Sigmoid colon (tissue), 7 donors: ENCODE measurements around the gene RFFL. TPM values are rescaled to one million over a fixed set of nuclear protein-coding genes. Genes with fewer than 3 reads are reported as not detected.
"Not testable (repeated sequence)": the region's sequence is repeated elsewhere in the genome, so short reads cannot be mapped to it uniquely, and the experiment has no call there.

Experiments
- DNase-seq: peaks from one replicate; pipeline ENCODE4 v3.0.0-alpha.2; 2019
- H3K27ac ChIP-seq, 4 donors: fragments of 200-600 bp; sonication (generic); one replicate each; pipeline ENCODE4 v1.5.1; 2016 to 2019; ENCODE audit warnings: mild to moderate bottlenecking in 1 of 4
- H3K27me3 ChIP-seq, 3 donors: fragments of 200-600 bp; sonication (generic); one replicate each; pipeline ENCODE4 v1.5.1; 2019; ENCODE audit warnings: mild to moderate bottlenecking in 1 of 3
- H3K36me3 ChIP-seq, 4 donors: fragments of 200-600 bp; sonication (generic); one replicate each; pipeline ENCODE4 v1.5.1; 2016 to 2019
- H3K4me1 ChIP-seq, 4 donors: fragments of 200-600 bp; sonication (generic); one replicate each; pipeline ENCODE4 v1.5.1; 2017 to 2019
- H3K4me3 ChIP-seq, 4 donors: fragments of 200-600 bp; sonication (generic); one replicate each; pipeline ENCODE4 v1.5.1; 2017 to 2019; ENCODE audit warnings: mild to moderate bottlenecking in 2 of 4, moderate library complexity in 1 of 4
- H3K9me3 ChIP-seq, 4 donors: fragments of 200-600 bp in 3 of 4; sonication (generic) in 3 of 4; one replicate each; pipeline versions ENCODE4 v1.5.1 to v1.6.1; 2013 to 2019
- CTCF ChIP-seq, 4 experiments: fragments of 450-650 bp in 3 of 4; fragments of 200-600 bp in 1 of 4; IDR thresholded peaks; one replicate each; pipeline ENCODE4 v1.5.1; 2016 to 2019; ENCODE audit warnings: antibody characterized with exemption in 4 of 4, mild to moderate bottlenecking in 3 of 4, moderate library complexity in 2 of 4
- EP300 ChIP-seq, 4 donors: sonication (generic); formaldehyde crosslinking; IDR thresholded peaks; one replicate each; pipeline ENCODE4 v1.6.1; 2017; ENCODE audit warnings: antibody characterized with exemption in 4 of 4
- POLR2A ChIP-seq, 2 donors: fragments of 450-650 bp; IDR thresholded peaks; one replicate each; pipeline ENCODE4 v1.6.1; 2016; ENCODE audit warnings: antibody characterized with exemption in 2 of 2, mild to moderate bottlenecking in 2 of 2, moderate library complexity in 2 of 2
- POLR2AphosphoS5 ChIP-seq, 4 donors: sonication (generic); formaldehyde crosslinking; IDR thresholded peaks; one replicate each; pipeline ENCODE4 v1.6.1; 2017; ENCODE audit warnings: antibody characterized with exemption in 4 of 4
- WGBS, 2 donors: extraction: QIAGEN DNeasy Blood & Tissue Kit; methylation state at CpG; one replicate each; pipeline ENCODE4 v1.1.7; 2013; 5-methylcytosine and 5-hydroxymethylcytosine counted together
- intact Hi-C: fragments of 100-400 bp; cut with DNase I; formaldehyde crosslinking; loops from one replicate; pipeline ENCODE4 v1.15.1; 2023
- polyA plus RNA-seq, 3 donors: library from polyadenylated mRNA; stranded (reverse); fragments of 200-250 nt; gene quantifications; one replicate each; pipeline ENCODE4 v1.2.3, GENCODE V29; 2013
- total RNA-seq, 4 donors: library from RNA; depleted of rRNA; stranded (reverse); fragments of >200 nt; gene quantifications; one replicate each; pipeline ENCODE4 v1.1.0, GENCODE V29; 2016
- donor health status: healthy with polysubstance abuse.
- donor health status: Bipolar disorder and iron deficiency.
- donor health status: healthy.

The RFFL gene
- total and polyA plus RNA-seq, 7 donors, result 15.0 to 29.4 (median 22.9) TPM

GRCh38 chr17:35002876-35003551 lies 60.5 kb downstream of the RFFL start:
- DNase-seq, result peak; percentile 89
- Histone ChIP-seq H3K4me3 (no peak overlapping the region), H3K36me3 (peaks cover 0 to 54% (median 14%) of the 10 kb centered on the region in 4 donors), H3K27me3 (no peaks in the 10 kb centered on the region), H3K9me3 (no peaks in the 10 kb centered on the region), H3K4me1 (peaks cover 0 to 59% (median 45%) of the 10 kb centered on the region in 4 donors), H3K27ac (peak overlapping the region; percentile 53 to 92 (median 82))
- intact Hi-C loops, result loop anchor here (1.0 kb wide), 1 partner anchor 19 kb away; no protein-coding TSS in a partner anchor
- no peak for TF ChIP-seq CTCF (IDR thresholded peaks at IDR 0.05)
- TF ChIP-seq EP300 (IDR thresholded peaks at IDR 0.05), result peak in 1 of 4 donors; percentile 3
- no peak for TF ChIP-seq POLR2A (IDR thresholded peaks at IDR 0.05)
- TF ChIP-seq POLR2AphosphoS5 (IDR thresholded peaks at IDR 0.05), result peak; percentile 10 to 68 (median 64)
- 89% methylated on average over 15 of the region's 15 CpGs for WGBS, 2 donors

DNA sequence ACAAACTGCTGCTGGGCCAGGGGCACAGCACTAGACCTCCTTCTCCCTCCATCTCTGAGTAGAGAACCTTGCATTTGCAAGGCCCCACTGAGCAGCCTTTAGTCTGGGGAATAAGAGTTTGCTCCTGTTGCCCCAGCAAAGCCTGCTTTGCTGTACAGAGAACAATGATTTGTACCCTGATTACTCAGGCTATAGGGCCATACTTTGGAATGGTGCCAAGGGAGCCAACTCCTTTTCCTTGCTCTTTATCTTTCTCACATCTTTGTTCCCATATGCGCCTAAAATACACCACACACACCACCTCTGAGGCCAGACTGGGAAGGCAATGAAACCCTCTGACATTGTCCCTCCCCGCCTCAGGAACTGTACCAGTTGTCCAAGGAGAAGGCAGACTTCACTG lies 62.0 kb downstream of the RFFL start:
- no peak for DNase-seq
- Histone ChIP-seq H3K27ac (peak overlapping the region; percentile 53 to 92 (median 82)), H3K9me3 (no peaks in the 10 kb centered on the region), H3K27me3 (no peaks in the 10 kb centered on the region), H3K4me3 (no peak overlapping the region), H3K4me1 (peaks cover 0 to 73% (median 59%) of the 10 kb centered on the region in 4 donors), H3K36me3 (peaks cover 0 to 51% (median 12%) of the 10 kb centered on the region in 4 donors)
- WGBS, 2 donors, result 62 to 84% methylated on average over 2 of the region's 2 CpGs
- no peak for TF ChIP-seq CTCF (IDR thresholded peaks at IDR 0.05)
- no peak for TF ChIP-seq POLR2AphosphoS5 (IDR thresholded peaks at IDR 0.05)
- no peak for TF ChIP-seq EP300 (IDR thresholded peaks at IDR 0.05)
- no peak for TF ChIP-seq POLR2A (IDR thresholded peaks at IDR 0.05)
- intact Hi-C loops, result no loop called here

GRCh38 chr17:35000965-35001364 lies 62.5 kb downstream of the RFFL start:
- WGBS, 2 donors, result 94 to 96% methylated on average over 14 of the region's 14 CpGs
- peaks cover 0 to 77% (median 63%) of the 10 kb centered on the region in 4 donors for H3K4me1 ChIP-seq
- DNase-seq, intact Hi-C loops, H3K4me3 ChIP-seq, H3K27me3 ChIP-seq, H3K9me3 ChIP-seq: not testable (repeated sequence)
- peaks cover 0 to 55% (median 12%) of the 10 kb centered on the region in 4 donors for H3K36me3 ChIP-seq
- peak overlapping the region; percentile 53 to 92 (median 82) for H3K27ac ChIP-seq

DNA sequence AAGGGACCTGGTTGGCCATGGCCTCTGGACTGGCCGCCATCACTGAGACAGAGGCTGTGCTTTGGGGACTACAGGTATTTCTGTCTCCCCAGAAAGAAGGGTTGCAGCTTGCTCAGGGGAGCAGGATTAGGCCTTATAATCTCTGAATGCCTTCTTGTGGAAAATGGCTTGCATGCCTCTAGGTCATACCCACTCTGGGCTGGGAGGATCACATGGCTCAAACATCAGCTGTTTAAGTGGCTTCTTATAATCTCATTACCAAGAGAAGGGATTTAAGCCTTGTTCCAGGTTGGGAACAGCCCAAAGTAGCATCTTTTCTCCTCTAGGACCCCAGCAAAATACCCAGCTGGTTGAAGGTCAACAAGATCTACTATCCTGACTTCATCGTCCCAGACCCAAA lies 64.1 kb downstream of the RFFL start:
- Histone ChIP-seq H3K4me3 (no peak overlapping the region), H3K4me1 (peaks cover 0 to 77% (median 63%) of the 10 kb centered on the region in 4 donors), H3K9me3 (no peaks in the 10 kb centered on the region), H3K36me3 (peaks cover 0 to 60% (median 12%) of the 10 kb centered on the region in 4 donors), H3K27me3 (no peaks in the 10 kb centered on the region), H3K27ac (peak overlapping the region in 3 of 4 donors; percentile 87 to 92 (median 91))
- intact Hi-C loops, result loop anchor here (2.0 kb wide), 2 partner anchors 63 to 89 kb away; partner anchors contain the start of gene RFFL
- TF ChIP-seq POLR2AphosphoS5 (IDR thresholded peaks at IDR 0.05), result no peak
- TF ChIP-seq CTCF (IDR thresholded peaks at IDR 0.05), result no peak
- TF ChIP-seq POLR2A (IDR thresholded peaks at IDR 0.05), result no peak
- no peak for TF ChIP-seq EP300 (IDR thresholded peaks at IDR 0.05)
- DNase-seq, result no peak
- WGBS, 2 donors, result 95% methylated on average over 2 of the region's 2 CpGs

DNA sequence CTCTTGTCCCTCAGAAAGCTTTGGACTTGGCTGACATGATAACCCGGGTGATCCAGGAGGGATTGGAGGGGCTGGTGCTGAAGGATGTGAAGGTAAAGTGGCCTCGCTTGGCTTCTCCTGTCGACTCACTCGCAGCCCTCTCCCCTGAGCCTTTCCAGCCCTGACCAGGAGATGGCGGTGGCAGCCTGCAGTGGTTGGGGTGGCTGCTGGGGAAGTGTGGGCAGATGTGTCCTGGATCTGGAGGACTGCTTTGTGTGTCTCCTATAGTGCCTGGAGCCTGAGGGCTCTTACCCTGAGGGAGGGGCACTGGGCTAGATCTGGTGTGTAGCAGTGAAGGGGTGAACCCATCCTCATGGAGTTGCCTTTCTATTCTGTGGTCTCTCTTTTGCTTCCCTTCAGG lies 65.3 kb downstream of the RFFL start:
- 24 to 44% methylated on average over 5 of the region's 5 CpGs for WGBS, 2 donors
- peaks cover 5 to 63% (median 15%) of the 10 kb centered on the region in 4 donors for H3K36me3 ChIP-seq
- H3K4me1 ChIP-seq, result peaks cover 0 to 69% (median 57%) of the 10 kb centered on the region in 4 donors
- peak overlapping the region in 2 of 4 donors; percentile 4 to 13 for H3K4me3 ChIP-seq
- peak overlapping the region; percentile 86 to 92 (median 89) for H3K27ac ChIP-seq
- no peaks in the 10 kb centered on the region for H3K27me3 ChIP-seq
- H3K9me3 ChIP-seq, result no peaks in the 10 kb centered on the region
- DNase-seq, result peak; percentile 89
- intact Hi-C loops, result loop anchor here (1.0 to 2.0 kb wide), 3 partner anchors 65 to 121 kb away; partner anchors contain the start of genes RAD51D and RFFL
- peak in 3 of 4 donors; percentile 24 to 51 (median 29) for TF ChIP-seq POLR2AphosphoS5 (IDR thresholded peaks at IDR 0.05)
- TF ChIP-seq POLR2A (IDR thresholded peaks at IDR 0.05), result no peak
- peak; percentile 74 to 87 (median 79) for TF ChIP-seq CTCF (IDR thresholded peaks at IDR 0.05)
